ENCODE results near the gene HNRNPL.
"Not testable (repeated sequence)": the region's sequence is repeated elsewhere in the genome, so short reads cannot be mapped to it uniquely, and the experiment has no call there.

GRCh38 chr19:38873400-38873799 lies 23.6 kb upstream of the HNRNPL start:
- not testable (repeated sequence) for TF ChIP-seq CTCF, POLR2A (IDR thresholded peaks at IDR 0.05)
